GM12878 (cell line): Measurements from ENCODE around the gene TMBIM1. TPM values are rescaled to one million over a fixed set of nuclear protein-coding genes. Genes with fewer than 3 reads are reported as not detected.
A peak's percentile ranks its signal among the peaks of the same experiment; 100 is the strongest.

Experiments used
- ATAC-seq: fragments of 200-7000 bp; cut with Tn5 transposase; 3 replicates; pipeline ENCODE4 v1.9.1; 2020; ENCODE audit warnings: mild to moderate bottlenecking, moderate library complexity
- BruUV-seq: library from RNA; stranded (reverse); fragments of 400-500 nt; replicated peaks from 2 replicates; lab custom pipeline; 2021; lab: Mats Ljungman, UMichigan
- CTCF ChIA-PET: fragments of 300-600 bp; sonication (Branson Sonifier 250); formaldehyde crosslinking; extraction: SDS; loops from one replicate; lab custom pipeline; 2021; ENCODE audit warnings: inconsistent platforms; lab: Yijun Ruan, JAX
- POLR2A ChIA-PET: fragments of 350-600 bp; formaldehyde crosslinking; extraction: SDS; loops from one replicate; lab custom pipeline; 2021; ENCODE audit warnings: inconsistent platforms; lab: Charles Lee
- RAD21 ChIA-PET: fragments of 300-600 bp; sonication (Branson Sonifier 250); formaldehyde crosslinking; loops from one replicate; lab custom pipeline; 2023; ENCODE audit warnings: antibody characterized with exemption; ENCODE audit not compliant: unreplicated experiment; lab: Charles Lee
- SMC1A ChIA-PET: fragments of 300-600 bp; sonication (Branson Sonifier 250); formaldehyde crosslinking; loops from one replicate; lab custom pipeline; 2023; ENCODE audit not compliant: unreplicated experiment, uncharacterized antibody; lab: Charles Lee
- DNase-seq: peaks from one replicate; pipeline ENCODE4 v3.0.0-alpha.2; 2011; ENCODE audit warnings: low read depth, low spot score
- FAIRE-seq: peaks from 3 replicates; lab custom pipeline; 2011; peaks lifted over from hg19 to GRCh38; lab: Jason Lieb, UNC
- H2AFZ ChIP-seq: 2 replicates; pipeline ENCODE4 v1.6.0; 2011; ENCODE audit warnings: low read depth, low read length, control low read depth; ENCODE audit not compliant: control insufficient read depth
- H3K27ac ChIP-seq: 2 replicates; pipeline ENCODE4 v1.5.1; 2011; ENCODE audit warnings: control low read depth; ENCODE audit not compliant: control insufficient read depth, insufficient read depth
- H3K27me3 ChIP-seq, 2 experiments: replicated peaks in 1 of 2; 2 replicates each; pipeline versions ENCODE4 v1.6.0 to v1.6.1; 2011; ENCODE audit warnings: low read length in 1 of 2; ENCODE audit not compliant: control insufficient read depth in 2 of 2, insufficient read depth in 2 of 2
- H3K36me3 ChIP-seq, 2 experiments: 2 replicates each; pipeline ENCODE4 v1.5.1; 2011; ENCODE audit warnings: low read length in 1 of 2; ENCODE audit not compliant: control insufficient read depth in 2 of 2, insufficient read depth in 2 of 2
- H3K4me1 ChIP-seq: 2 replicates; pipeline ENCODE4 v1.6.1; 2011; ENCODE audit warnings: mild to moderate bottlenecking, low read length, moderate library complexity, mixed read lengths; ENCODE audit not compliant: control insufficient read depth, insufficient read depth
- H3K4me2 ChIP-seq: 2 replicates; pipeline ENCODE4 v1.6.0; 2011; ENCODE audit warnings: control low read depth; ENCODE audit not compliant: control insufficient read depth, insufficient read depth
- H3K4me3 ChIP-seq: fragments of 200-600 bp; sonication (generic); 2 replicates; pipeline ENCODE4 v1.5.1; 2016
- H3K79me2 ChIP-seq: 2 replicates; pipeline ENCODE4 v1.6.0; 2011; ENCODE audit warnings: low read length; ENCODE audit not compliant: control insufficient read depth, insufficient read depth
- H3K9ac ChIP-seq: 2 replicates; pipeline ENCODE4 v1.8.0; 2011; ENCODE audit warnings: low read length, control low read depth, mixed read lengths; ENCODE audit not compliant: control insufficient read depth, insufficient read depth
- H3K9me3 ChIP-seq: replicated peaks from 3 replicates; pipeline ENCODE4 v1.5.1; 2011; ENCODE audit warnings: mild to moderate bottlenecking, low read length; ENCODE audit not compliant: control insufficient read depth, insufficient read depth
- H4K20me1 ChIP-seq: 2 replicates; pipeline ENCODE4 v1.6.0; 2011; ENCODE audit not compliant: control insufficient read depth, insufficient read depth
- CBFB ChIP-seq: IDR thresholded peaks from 2 replicates; pipeline ENCODE4 v1.6.1; 2016; ENCODE audit warnings: antibody characterized with exemption, low read depth
- ETV6 ChIP-seq, 2 experiments: fragments of 450-650 bp in 1 of 2; IDR thresholded peaks in 1 of 2; conservative IDR thresholded peaks in 1 of 2; 2 replicates each; pipeline ENCODE4 v1.6.1; 2014; ENCODE audit warnings: antibody characterized with exemption in 1 of 2, borderline replicate concordance in 1 of 2, low read depth in 1 of 2, mild to moderate bottlenecking in 1 of 2, moderate library complexity in 1 of 2
- HSF1 ChIP-seq: fragments of 150-350 bp; IDR thresholded peaks from 2 replicates; pipeline ENCODE4 v1.6.1; 2014; ENCODE audit warnings: mild to moderate bottlenecking, low read depth, low read length
- MTA2 ChIP-seq: fragments of 450-650 bp; IDR thresholded peaks from 2 replicates; pipeline ENCODE4 v1.6.1; 2016; ENCODE audit warnings: low read depth, mild to moderate bottlenecking, moderate library complexity
- NR2C1 ChIP-seq: fragments of 450-650 bp; IDR thresholded peaks from 2 replicates; pipeline ENCODE4 v1.6.1; 2017; ENCODE audit warnings: antibody characterized with exemption, mild to moderate bottlenecking, moderate library complexity
- NR2F1 ChIP-seq: fragments of 450-650 bp; conservative IDR thresholded peaks from 2 replicates; pipeline ENCODE4 v1.6.1; 2017; ENCODE audit warnings: mild to moderate bottlenecking
- PAX5 ChIP-seq: IDR thresholded peaks from 2 replicates; pipeline ENCODE4 v1.6.1; 2011; ENCODE audit warnings: low read depth, low read length, borderline replicate concordance
- POLR2AphosphoS5 ChIP-seq: IDR thresholded peaks from 2 replicates; pipeline ENCODE4 v1.6.1; 2011; ENCODE audit warnings: mild to moderate bottlenecking, low read length, inconsistent platforms
- SMAD5 ChIP-seq: IDR thresholded peaks from 2 replicates; pipeline ENCODE4 v1.6.1; 2016; ENCODE audit warnings: antibody characterized with exemption, low read depth
- SP1 ChIP-seq: IDR thresholded peaks from one replicate; pipeline ENCODE4 v1.6.1; 2011; ENCODE audit warnings: low read depth, low read length
- ZNF592 ChIP-seq: fragments of 450-650 bp; IDR thresholded peaks from 2 replicates; pipeline ENCODE4 v1.6.1; 2017; ENCODE audit warnings: mild to moderate bottlenecking, moderate library complexity
- ZNF622 ChIP-seq: fragments of 450-650 bp; IDR thresholded peaks from 2 replicates; pipeline ENCODE4 v1.6.1; 2017; ENCODE audit warnings: mild to moderate bottlenecking, inconsistent platforms
- ZNF687 ChIP-seq: fragments of 450-650 bp; IDR thresholded peaks from 2 replicates; pipeline ENCODE4 v1.6.1; 2017; ENCODE audit warnings: mild to moderate bottlenecking, moderate library complexity
- WGBS: methylation state at CpG from one replicate; pipeline ENCODE4 v1.1.6; 2016; ENCODE audit warnings: low lambda C conversion rate; ENCODE audit not compliant: insufficient replicate concordance, insufficient coverage; ENCODE audit errors: missing lambda C conversion rate; 5-methylcytosine and 5-hydroxymethylcytosine counted together
- in situ Hi-C: fragments of 300-500 bp; cut with MboI; formaldehyde crosslinking; loops from 9 replicates; pipeline ENCODE4 v1.14.3; 2018; ENCODE audit warnings: mixed read lengths
- intact Hi-C: fragments of 100-400 bp; cut with micrococcal nuclease; formaldehyde crosslinking; loops from one replicate; pipeline ENCODE4 v1.14.2; 2022; ENCODE audit not compliant: unreplicated experiment
- polyA plus RNA-seq, 11 experiments: library from polyadenylated mRNA; depleted of rRNA in 4 of 11; unstranded in 6 of 11; stranded (reverse) in 5 of 11; fragments of >200 nt; fragmentation: Nextera tagmentation in 4 of 11; fragmentation: Illumina TruSeq in 1 of 11; extraction: Ambion mirVana in 4 of 11; extraction: Trizol in 1 of 11; gene quantifications; 1 replicate in 1 of 11; 2 replicates in 10 of 11; pipeline versions ENCODE4 v1.2.1 to v1.2.3, GENCODE V29; 2011 to 2016; ENCODE audit warnings: inconsistent platforms in 2 of 11, missing spikeins in 2 of 11, low read depth in 1 of 11
- total RNA-seq, 4 experiments: library from RNA; depleted of rRNA in 3 of 4; stranded (reverse); fragments of >200 nt in 3 of 4; fragmentation: Illumina TruSeq in 1 of 4; extraction: Trizol in 1 of 4; gene quantifications; 2 replicates each; pipeline versions ENCODE4 v1.2.1 to v1.2.3, GENCODE V29; 2013 to 2021

TMBIM1 gene
- total and polyA plus RNA-seq, 10 of the 15 experiments (the other 5 are each of a cell fraction or from before 2014, with no cell fraction given), result 6.1 to 38.3 (median 26.2) TPM

- Histone ChIP-seq H3K79me2 (no peaks in the 10 kb centered on the region; the same call in 1 of the 2 replicates), H3K4me2 (peak overlapping the region; percentile 78), H3K9ac (peak overlapping the region; percentile 61), H3K9me3 (peaks cover 1% of the 10 kb centered on the region; the same call in 2 of the 3 replicates), H3K27me3 (no peaks in the 10 kb centered on the region), H2AFZ (peak overlapping the region; percentile 80), H3K4me1 (peaks cover 54% of the 10 kb centered on the region), H3K4me3 (peak overlapping the region; percentile 33; the same call in 1 of the 2 replicates), H3K27ac (peak overlapping the region; percentile 77), H3K36me3 (no peaks in the 10 kb centered on the region), H4K20me1 (no peaks in the 10 kb centered on the region)
- ChIA-PET RAD21 (interaction anchor here (0.7 to 2.0 kb wide), 12 partner anchors 14 to 114 kb away, joined by 3 to 16 read pairs (median 4); partner anchors contain the start of gene CATIP), POLR2A (interaction anchor here (0.8 to 3.5 kb wide), 10 partner anchors 9 to 562 kb away, joined by 3 to 26 read pairs (median 4); no protein-coding TSS in a partner anchor), SMC1A (interaction anchor here (0.8 to 2.8 kb wide), 13 partner anchors 8 to 67 kb away, joined by 3 to 12 read pairs (median 5); partner anchors contain the start of gene CATIP), CTCF (interaction anchor here (0.6 to 3.2 kb wide), 13 partner anchors 14 to 899 kb away, joined by 3 to 14 read pairs (median 4); partner anchors contain the start of gene CATIP)
- ATAC-seq (peak; percentile 79), FAIRE-seq (peak; percentile 62), DNase-seq (peak; percentile 59)
- in situ Hi-C loops, result no loop called here
- whole genome bisulfite sequencing, result 1% methylated on average over 8 of the region's 8 CpGs
- BruUV-seq, result no TSS peak
- intact Hi-C loops, result no loop called here
- TF ChIP-seq NR2F1 (peak; percentile 94), NR2C1 (peak; percentile 83), POLR2AphosphoS5 (peak; percentile 86), ZNF622 (no peak), ETV6 (conservative IDR thresholded peaks at IDR 0.05 in 1 of 2, IDR thresholded peaks at IDR 0.05 in 1 of 2; ENCODE audit: borderline replicate concordance in 1 of 2, low read depth in 1 of 2) (no peak), ZNF592 (peak; percentile 9; the same call in 1 of the 2 replicates), SP1 (peak; percentile 36), SMAD5 (no peak), CBFB (no peak), PAX5 (0 out of 2 replicates have a peak, but pooled peaks have one; percentile 12), MTA2 (peak; percentile 28; the same call in 1 of the 2 replicates), ZNF687 (peak; percentile 75), HSF1 (0 out of 2 replicates have a peak, but pooled peaks have one; percentile 44)
Measured at GRCh38 chr2:218329826-218330593, 37.7 kb upstream of the TMBIM1 start.
